ENCODE results near the gene MC1R.
"Not testable (repeated sequence)": the region's sequence is repeated elsewhere in the genome, so short reads cannot be mapped to it uniquely, and the experiment has no call there.

MC1R gene

DNA sequence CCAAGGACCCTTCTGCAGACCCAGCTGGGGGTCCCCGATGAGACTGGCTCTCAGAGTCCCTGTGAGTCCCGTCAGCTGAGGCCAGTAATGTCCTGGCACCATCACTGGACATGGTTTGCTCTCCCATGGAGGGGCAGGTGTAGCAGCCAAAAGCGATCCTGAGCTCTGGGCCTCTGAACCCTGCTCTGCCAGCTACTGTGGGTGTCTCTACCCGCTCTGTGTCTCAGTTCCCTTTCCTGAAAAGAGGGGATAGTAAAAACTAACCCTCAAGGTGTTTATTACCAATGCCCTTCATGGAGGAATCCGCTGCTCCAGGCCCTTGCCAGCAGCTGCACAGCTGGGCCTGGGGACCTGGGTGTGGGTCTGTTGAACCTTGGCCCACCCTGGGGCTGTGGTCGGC lies 13.3 kb downstream of the MC1R start:
- no peak overlapping the region for H3K4me3 ChIP-seq (ENCODE audit: low read depth, low read length)
- DNase-seq (ENCODE audit: low read depth): no peak
- TF ChIP-seq, protein P1, sequence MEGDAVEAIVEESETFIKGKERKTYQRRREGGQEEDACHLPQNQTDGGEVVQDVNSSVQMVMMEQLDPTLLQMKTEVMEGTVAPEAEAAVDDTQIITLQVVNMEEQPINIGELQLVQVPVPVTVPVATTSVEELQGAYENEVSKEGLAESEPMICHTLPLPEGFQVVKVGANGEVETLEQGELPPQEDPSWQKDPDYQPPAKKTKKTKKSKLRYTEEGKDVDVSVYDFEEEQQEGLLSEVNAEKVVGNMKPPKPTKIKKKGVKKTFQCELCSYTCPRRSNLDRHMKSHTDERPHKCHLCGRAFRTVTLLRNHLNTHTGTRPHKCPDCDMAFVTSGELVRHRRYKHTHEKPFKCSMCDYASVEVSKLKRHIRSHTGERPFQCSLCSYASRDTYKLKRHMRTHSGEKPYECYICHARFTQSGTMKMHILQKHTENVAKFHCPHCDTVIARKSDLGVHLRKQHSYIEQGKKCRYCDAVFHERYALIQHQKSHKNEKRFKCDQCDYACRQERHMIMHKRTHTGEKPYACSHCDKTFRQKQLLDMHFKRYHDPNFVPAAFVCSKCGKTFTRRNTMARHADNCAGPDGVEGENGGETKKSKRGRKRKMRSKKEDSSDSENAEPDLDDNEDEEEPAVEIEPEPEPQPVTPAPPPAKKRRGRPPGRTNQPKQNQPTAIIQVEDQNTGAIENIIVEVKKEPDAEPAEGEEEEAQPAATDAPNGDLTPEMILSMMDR (IDR thresholded peaks at IDR 0.05; ENCODE audit: insufficient read depth, low read depth, low read length, missing control alignments): no peak

DNA sequence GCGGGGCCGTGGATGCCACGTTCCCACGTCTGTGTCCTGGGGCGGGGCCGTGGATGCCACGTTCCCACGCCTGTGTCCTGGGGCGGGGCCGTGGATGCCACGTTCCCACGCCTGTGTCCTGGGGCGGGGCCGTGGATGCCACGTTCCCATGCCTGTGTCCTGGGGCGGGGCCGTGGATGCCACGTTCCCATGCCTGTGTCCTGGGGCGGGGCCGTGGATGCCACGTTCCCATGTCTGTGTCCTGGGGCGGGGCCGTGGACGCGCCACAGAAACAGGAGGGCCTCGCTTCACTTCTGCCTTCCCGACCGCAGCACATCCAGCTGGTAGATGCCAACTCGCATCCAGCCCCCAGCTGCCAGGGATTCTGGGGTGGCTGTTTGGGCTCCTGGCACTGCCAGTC lies 15.4 kb downstream of the MC1R start:
- not testable (repeated sequence) for DNase-seq (ENCODE audit: low read depth); H3K4me3 ChIP-seq (ENCODE audit: low read depth, low read length)

DNA sequence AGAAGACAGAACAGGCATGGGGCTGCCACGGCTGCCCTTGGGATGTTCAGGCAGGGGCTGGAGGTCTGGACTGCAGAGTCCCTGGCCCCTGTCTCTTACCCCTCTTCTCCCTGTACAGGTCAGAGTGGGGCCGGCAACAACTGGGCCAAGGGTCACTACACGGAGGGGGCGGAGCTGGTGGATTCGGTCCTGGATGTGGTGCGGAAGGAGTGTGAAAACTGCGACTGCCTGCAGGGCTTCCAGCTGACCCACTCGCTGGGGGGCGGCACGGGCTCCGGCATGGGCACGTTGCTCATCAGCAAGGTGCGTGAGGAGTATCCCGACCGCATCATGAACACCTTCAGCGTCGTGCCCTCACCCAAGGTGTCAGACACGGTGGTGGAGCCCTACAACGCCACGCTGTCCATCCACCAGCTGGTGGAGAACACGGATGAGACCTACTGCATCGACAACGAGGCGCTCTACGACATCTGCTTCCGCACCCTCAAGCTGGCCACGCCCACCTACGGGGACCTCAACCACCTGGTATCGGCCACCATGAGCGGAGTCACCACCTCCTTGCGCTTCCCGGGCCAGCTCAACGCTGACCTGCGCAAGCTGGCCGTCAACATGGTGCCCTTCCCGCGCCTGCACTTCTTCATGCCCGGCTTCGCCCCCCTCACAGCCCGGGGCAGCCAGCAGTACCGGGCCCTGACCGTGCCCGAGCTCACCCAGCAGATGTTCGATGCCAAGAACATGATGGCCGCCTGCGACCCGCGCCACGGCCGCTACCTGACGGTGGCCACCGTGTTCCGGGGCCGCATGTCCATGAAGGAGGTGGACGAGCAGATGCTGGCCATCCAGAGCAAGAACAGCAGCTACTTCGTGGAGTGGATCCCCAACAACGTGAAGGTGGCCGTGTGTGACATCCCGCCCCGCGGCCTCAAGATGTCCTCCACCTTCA lies 16.2 kb downstream of the MC1R start:
- TF ChIP-seq, protein P1 (IDR thresholded peaks at IDR 0.05; ENCODE audit: insufficient read depth, low read depth, low read length, missing control alignments): no peak
- H3K4me3 ChIP-seq (ENCODE audit: low read depth, low read length): no peak overlapping the region

DNA sequence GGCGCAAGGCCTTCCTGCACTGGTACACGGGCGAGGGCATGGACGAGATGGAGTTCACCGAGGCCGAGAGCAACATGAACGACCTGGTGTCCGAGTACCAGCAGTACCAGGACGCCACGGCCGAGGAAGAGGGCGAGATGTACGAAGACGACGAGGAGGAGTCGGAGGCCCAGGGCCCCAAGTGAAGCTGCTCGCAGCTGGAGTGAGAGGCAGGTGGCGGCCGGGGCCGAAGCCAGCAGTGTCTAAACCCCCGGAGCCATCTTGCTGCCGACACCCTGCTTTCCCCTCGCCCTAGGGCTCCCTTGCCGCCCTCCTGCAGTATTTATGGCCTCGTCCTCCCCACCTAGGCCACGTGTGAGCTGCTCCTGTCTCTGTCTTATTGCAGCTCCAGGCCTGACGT lies 17.0 kb downstream of the MC1R start:
- not testable (repeated sequence) for DNase-seq (ENCODE audit: low read depth); H3K4me3 ChIP-seq (ENCODE audit: low read depth, low read length)

More for the DNA sequence above, 16.2 kb downstream of the MC1R start:
- DNase-seq (ENCODE audit: low read depth): no peak

DNA sequence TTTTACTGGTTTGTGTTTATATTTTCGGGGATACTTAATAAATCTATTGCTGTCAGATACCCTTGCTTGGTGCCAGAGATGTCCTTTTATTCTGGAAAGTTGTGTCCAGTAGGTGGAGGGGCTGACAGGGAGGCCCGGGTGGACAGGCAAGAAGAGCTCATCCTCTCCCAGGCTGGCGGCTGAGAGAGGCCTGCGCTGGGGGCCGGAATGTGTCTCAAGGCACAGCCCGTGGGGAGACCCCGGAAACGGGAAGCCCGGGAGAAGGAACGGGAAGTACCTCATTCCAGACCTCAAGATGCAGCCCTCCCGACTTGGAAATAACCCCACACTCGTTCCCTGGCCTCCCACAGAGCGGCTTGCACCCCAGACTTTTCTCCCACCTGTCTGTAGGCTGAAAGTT lies 17.4 kb downstream of the MC1R start:
- no peak for DNase-seq (ENCODE audit: low read depth)
- TF ChIP-seq, protein P1 (IDR thresholded peaks at IDR 0.05; ENCODE audit: insufficient read depth, low read depth, low read length, missing control alignments): no peak
- no peak overlapping the region for H3K4me3 ChIP-seq (ENCODE audit: low read depth, low read length)

DNA sequence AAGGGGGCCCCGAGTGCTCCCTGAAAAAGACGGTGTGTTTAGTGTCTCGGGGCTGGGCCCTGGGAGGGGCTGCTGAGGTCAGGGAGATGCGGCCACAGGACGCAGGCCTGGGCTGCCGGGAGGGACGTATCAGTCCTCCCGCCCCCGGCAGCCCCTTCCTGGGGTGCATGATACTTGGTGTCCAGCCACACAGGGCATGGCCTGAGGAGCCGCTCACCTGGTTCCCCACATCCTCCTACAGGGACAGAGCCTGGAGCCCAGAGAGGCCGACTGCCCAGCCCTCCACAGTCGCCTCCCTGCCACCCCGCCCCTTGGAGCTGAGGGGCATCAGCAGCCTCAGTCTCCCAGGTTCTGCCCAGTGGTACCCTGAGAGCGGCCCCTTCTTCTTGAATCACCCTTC lies 17.8 kb downstream of the MC1R start:
- TF ChIP-seq, protein P1 (IDR thresholded peaks at IDR 0.05; ENCODE audit: insufficient read depth, low read depth, low read length, missing control alignments): no peak
- H3K4me3 ChIP-seq (ENCODE audit: low read depth, low read length): no peak overlapping the region
- DNase-seq (ENCODE audit: low read depth): no peak

DNA sequence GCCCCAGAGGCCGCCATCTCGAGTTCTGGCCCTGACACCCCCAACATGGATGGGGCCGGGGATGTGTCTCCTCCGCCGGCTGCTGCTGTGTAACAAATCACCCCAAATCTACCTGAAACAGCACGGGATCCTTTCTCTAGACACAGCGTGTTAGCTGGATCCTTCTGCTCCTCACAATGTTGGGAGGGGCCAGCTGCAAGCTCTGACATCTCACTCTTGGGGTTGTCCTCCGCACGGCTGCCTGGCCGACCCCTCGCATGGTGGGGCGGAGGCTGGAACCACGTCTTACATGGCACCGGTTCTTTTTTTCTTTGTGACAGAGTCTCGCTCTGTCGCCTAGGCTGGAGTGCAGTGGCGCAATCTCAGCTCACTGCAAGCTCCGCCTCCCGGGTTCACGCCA lies 18.3 kb downstream of the MC1R start:
- TF ChIP-seq, protein P1 (IDR thresholded peaks at IDR 0.05; ENCODE audit: insufficient read depth, low read depth, low read length, missing control alignments): no peak
- no peak for DNase-seq (ENCODE audit: low read depth)
- no peak overlapping the region for H3K4me3 ChIP-seq (ENCODE audit: low read depth, low read length)
